Pulmonary artery endothelial cell (primary cell): ENCODE measurements around the gene CD40LG. TPM values are rescaled to one million over a fixed set of nuclear protein-coding genes. Genes with fewer than 3 reads are reported as not detected.
A peak's percentile ranks its signal among the peaks of the same experiment; 100 is the strongest.

Experiments
- DNase-seq: peaks from one replicate; pipeline ENCODE4 v3.0.0-alpha.2; 2011; ENCODE audit warnings: low read depth, low spot score
- total RNA-seq: library from RNA; depleted of rRNA; stranded (reverse); fragments of >200 nt; gene quantifications from 2 replicates; pipeline ENCODE4 v1.2.3, GENCODE V29; 2014

CD40LG gene
- total RNA-seq, 1 donor from 2014 or later = not detected

- DNase-seq = peak; percentile 5
Measured at GRCh38 chrX:136694431-136695087, 46.6 kb downstream of the CD40LG start.

DNA sequence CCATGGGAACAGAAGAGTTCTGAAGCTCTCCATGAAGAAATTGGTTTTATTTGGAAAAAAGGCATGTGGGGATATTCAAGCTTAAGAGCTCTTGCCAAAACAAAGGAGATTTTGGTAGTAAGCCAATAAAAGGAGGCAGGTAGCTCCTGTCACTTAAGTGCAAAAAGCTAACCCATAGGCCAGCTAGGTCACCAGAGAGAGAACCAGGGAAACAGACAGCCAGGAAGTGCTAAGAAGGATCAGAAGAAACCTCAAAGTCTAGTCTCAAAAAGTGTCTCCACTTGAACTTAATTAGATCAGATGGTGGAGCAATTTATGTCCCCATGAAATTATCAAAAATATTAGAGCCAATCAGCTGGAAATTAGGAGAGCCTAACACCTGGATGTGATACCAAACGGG lies 49.2 kb downstream of the CD40LG start:
- DNase-seq = no peak

DNA sequence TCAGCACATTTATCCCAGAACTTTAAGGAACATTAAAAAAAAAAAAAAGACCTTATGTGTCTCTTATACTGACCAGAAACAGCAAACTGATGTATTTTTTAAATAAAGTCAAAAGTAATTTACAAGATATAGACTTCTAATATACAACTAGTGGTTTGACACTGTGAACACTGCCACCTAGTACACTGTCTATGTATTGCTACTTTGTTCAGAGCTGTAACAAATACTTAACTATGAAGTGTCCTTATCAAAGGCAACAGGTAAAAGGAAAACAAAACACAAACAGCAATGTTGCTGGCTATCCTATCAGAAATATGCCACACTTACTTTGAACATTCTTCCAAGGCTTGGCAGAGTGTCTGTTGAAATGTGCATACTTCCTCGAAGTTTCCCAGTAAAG lies 60.4 kb downstream of the CD40LG start:
- DNase-seq = no peak

Other genes starting within 250 kb of the CD40LG start
- not detected in 2 replicates for gene BRS3, start 160.2 kb upstream of the CD40LG start, total RNA-seq
- gene HTATSF1, start 150.6 kb upstream of the CD40LG start, total RNA-seq = 31.7 and 40.8 TPM in 2 replicates
- not detected in 2 replicates for gene VGLL1, start 115.9 kb upstream of the CD40LG start, total RNA-seq
- 4.6 and 8.2 TPM in 2 replicates for gene ARHGEF6, start 132.8 kb downstream of the CD40LG start, total RNA-seq
- gene RBMX, start 232.6 kb downstream of the CD40LG start, total RNA-seq = 205 and 220 TPM in 2 replicates